SK-N-SH (cell line): ENCODE measurements around the gene PIGN. TPM values are rescaled to one million over a fixed set of nuclear protein-coding genes. Genes with fewer than 3 reads are reported as not detected.
A peak's percentile ranks its signal among the peaks of the same experiment; 100 is the strongest.

Source experiments
- CTCF ChIA-PET: fragments of 300-600, 350-600 bp; formaldehyde crosslinking; extraction: SDS; loops from one replicate; lab custom pipeline; 2021; lab: Yijun Ruan, JAX
- POLR2A ChIA-PET: fragments of 350-600 bp; sonication (Branson Sonifier 250); formaldehyde crosslinking; extraction: SDS; loops from one replicate; lab custom pipeline; 2020; ENCODE audit warnings: antibody characterized with exemption, inconsistent platforms; lab: Yijun Ruan, JAX
- DNase-seq: peaks from one replicate; pipeline ENCODE4 v3.0.0; 2012
- H2AFZ ChIP-seq: fragments of 200-600 bp; sonication (generic); 2 replicates; pipeline ENCODE4 v1.8.1; 2016; ENCODE audit warnings: antibody characterized with exemption, mild to moderate bottlenecking, low read depth
- H3F3A ChIP-seq: fragments of 200-600 bp; sonication (generic); replicated peaks from 2 replicates; pipeline ENCODE3; 2016; ENCODE audit warnings: antibody characterized with exemption, mild to moderate bottlenecking; ENCODE audit not compliant: insufficient read depth
- H3K27ac ChIP-seq, 2 experiments: fragments of 200-500 bp in 1 of 2; fragments of 200-600 bp in 1 of 2; sonication (Bioruptor generic) in 1 of 2; sonication (generic), shearing (Covaris generic) in 1 of 2; 2 replicates each; pipeline versions ENCODE4 v1.5.1 to v1.6.1; 2014 to 2016; ENCODE audit warnings: low read depth in 2 of 2, inconsistent platforms in 1 of 2, low read length in 1 of 2, mild to moderate bottlenecking in 1 of 2, mixed read lengths in 1 of 2
- H3K27me3 ChIP-seq: fragments of 200-600 bp; sonication (generic), shearing (Covaris generic); 2 replicates; pipeline ENCODE4 v1.6.1; 2016; ENCODE audit warnings: mixed run types; ENCODE audit not compliant: insufficient read depth
- H3K36me3 ChIP-seq, 2 experiments: fragments of 200-500 bp in 1 of 2; fragments of 200-600 bp in 1 of 2; sonication (Bioruptor generic) in 1 of 2; sonication (generic) in 1 of 2; replicated peaks in 1 of 2; 2 replicates each; pipeline versions ENCODE3 to v1.5.1; 2014 to 2016; ENCODE audit warnings: low read length in 1 of 2, mild to moderate bottlenecking in 1 of 2; ENCODE audit not compliant: insufficient read depth in 2 of 2, control insufficient read depth in 1 of 2
- H3K4me1 ChIP-seq, 2 experiments: fragments of 200-500 bp in 1 of 2; fragments of 200-600 bp in 1 of 2; sonication (Bioruptor generic) in 1 of 2; sonication (generic), shearing (Covaris generic) in 1 of 2; 2 replicates each; pipeline versions ENCODE4 v1.5.1 to v1.6.1; 2014 to 2016; ENCODE audit warnings: low read depth in 1 of 2, low read length in 1 of 2, mixed run types in 1 of 2; ENCODE audit not compliant: insufficient read depth in 2 of 2, control insufficient read depth in 1 of 2
- H3K4me2 ChIP-seq: fragments of 200-600 bp; sonication (generic), shearing (Covaris generic); 2 replicates; pipeline ENCODE4 v1.6.1; 2017; ENCODE audit warnings: mixed run types
- H3K4me3 ChIP-seq, 2 experiments: fragments of 200-500 bp in 1 of 2; fragments of 200-600 bp in 1 of 2; sonication (Bioruptor generic) in 1 of 2; sonication (generic), shearing (Covaris generic) in 1 of 2; 2 replicates each; pipeline versions ENCODE4 v1.5.1 to v1.8.1; 2014 to 2016; ENCODE audit warnings: low read depth in 2 of 2, inconsistent platforms in 1 of 2, low read length in 1 of 2, mild to moderate bottlenecking in 1 of 2, mixed read lengths in 1 of 2, moderate library complexity in 1 of 2
- H3K79me2 ChIP-seq: fragments of 200-600 bp; sonication (generic); 2 replicates; pipeline ENCODE4 v1.8.1; 2017; ENCODE audit warnings: mild to moderate bottlenecking; ENCODE audit not compliant: insufficient read depth
- H3K9ac ChIP-seq: fragments of 200-600 bp; sonication (generic); 2 replicates; pipeline ENCODE4 v1.6.1; 2017; ENCODE audit warnings: mixed run types
- H3K9me2 ChIP-seq: fragments of 200-600 bp; sonication (generic); 2 replicates; pipeline ENCODE4 v1.6.1; 2017; ENCODE audit warnings: mixed run types
- H3K9me3 ChIP-seq: fragments of 200-600 bp; sonication (generic); 2 replicates; pipeline ENCODE4 v1.6.1; 2017; ENCODE audit warnings: mixed run types, mild to moderate bottlenecking, moderate library complexity
- H4K20me1 ChIP-seq: fragments of 200-600 bp; sonication (generic); 2 replicates; pipeline ENCODE4 v1.6.1; 2017; ENCODE audit warnings: mild to moderate bottlenecking, mixed run types; ENCODE audit not compliant: insufficient read depth
- CHD2 ChIP-seq: fragments of 150-350 bp; IDR thresholded peaks from 2 replicates; pipeline ENCODE4 v1.6.1; 2018; ENCODE audit warnings: low read length; ENCODE audit not compliant: partially characterized antibody
- ELF1 ChIP-seq: IDR thresholded peaks from 2 replicates; pipeline ENCODE4 v1.4.0; 2012
- EP300 ChIP-seq, 2 experiments: IDR thresholded peaks; 2 replicates each; pipeline versions ENCODE4 v1.4.0 to v1.6.1; 2012; ENCODE audit warnings: borderline replicate concordance in 1 of 2, low read depth in 1 of 2, low read length in 1 of 2
- FOXM1 ChIP-seq: IDR thresholded peaks from 2 replicates; pipeline ENCODE4 v1.4.0; 2012; ENCODE audit warnings: low read depth, mild to moderate bottlenecking
- GABPA ChIP-seq: IDR thresholded peaks from 2 replicates; pipeline ENCODE4 v1.4.0; 2012; ENCODE audit warnings: low read depth, mild to moderate bottlenecking
- JUND ChIP-seq: IDR thresholded peaks from 2 replicates; pipeline ENCODE4 v1.4.0; 2012
- MXI1 ChIP-seq: IDR thresholded peaks from 2 replicates; pipeline ENCODE4 v1.6.1; 2012; ENCODE audit warnings: mild to moderate bottlenecking, low read depth, low read length, improper control_type of control experiment
- NFIC ChIP-seq: IDR thresholded peaks from 2 replicates; pipeline ENCODE4 v1.4.0; 2012; ENCODE audit warnings: borderline replicate concordance
- PBX3 ChIP-seq: IDR thresholded peaks from 2 replicates; pipeline ENCODE4; 2012
- POLR2AphosphoS5 ChIP-seq: IDR thresholded peaks from 2 replicates; pipeline ENCODE4 v1.6.1; 2012; ENCODE audit warnings: low read depth, low read length
- RXRA ChIP-seq: IDR thresholded peaks from 2 replicates; pipeline ENCODE4 v1.4.0; 2012; ENCODE audit warnings: low read depth, mild to moderate bottlenecking, borderline replicate concordance
- SIN3A ChIP-seq: IDR thresholded peaks from 2 replicates; pipeline ENCODE4 v1.6.1; 2012; ENCODE audit warnings: low read depth, mild to moderate bottlenecking, low read length, moderate library complexity, borderline replicate concordance
- SMC3 ChIP-seq: IDR thresholded peaks from 2 replicates; pipeline ENCODE4 v1.6.1; 2012; ENCODE audit warnings: low read depth, low read length, improper control_type of control experiment
- TAF1 ChIP-seq: IDR thresholded peaks from 2 replicates; pipeline ENCODE4 v1.6.1; 2012; ENCODE audit warnings: low read depth, mild to moderate bottlenecking, low read length, moderate library complexity, borderline replicate concordance
- USF1 ChIP-seq: IDR thresholded peaks from 2 replicates; pipeline ENCODE4 v1.4.0; 2012; ENCODE audit warnings: low read depth, borderline replicate concordance
- YY1 ChIP-seq: IDR thresholded peaks from 2 replicates; pipeline ENCODE4 v1.4.0; 2012; ENCODE audit warnings: low read depth, mild to moderate bottlenecking
- ZBTB33 ChIP-seq: IDR thresholded peaks from 2 replicates; pipeline ENCODE4 v1.4.0; 2012; ENCODE audit warnings: low read depth, borderline replicate concordance
- WGBS: methylation state at CpG from one replicate; pipeline ENCODE4 v1.1.6; 2017; ENCODE audit warnings: low lambda C conversion rate; 5-methylcytosine and 5-hydroxymethylcytosine counted together
- polyA plus RNA-seq, 3 experiments: library from polyadenylated mRNA; depleted of rRNA; stranded (reverse); fragments of >200 nt; gene quantifications; 2 replicates each; pipeline ENCODE4 v1.2.3, GENCODE V29; 2012
- TF ChIP-seq, protein P1 (sequence below): fragments of 150-350 bp; IDR thresholded peaks from 2 replicates; pipeline ENCODE4 v1.6.1; 2016; ENCODE audit warnings: mild to moderate bottlenecking, low read depth, low read length
- TF ChIP-seq, protein P2 (sequence below): IDR thresholded peaks from 2 replicates; pipeline ENCODE4 v1.6.1; 2012; ENCODE audit warnings: mild to moderate bottlenecking, low read depth, low read length, moderate library complexity

The PIGN gene
- 6.1 and 10.4 TPM in 2 replicates for polyA plus RNA-seq (2012; rRNA removed)
- 11.5 and 12.8 TPM in 2 replicates for polyA plus RNA-seq (2012; cell fraction: cytosol; rRNA removed)
- 3.6 and 8.9 TPM in 2 replicates for polyA plus RNA-seq (2012; cell fraction: nucleus; rRNA removed)

DNA sequence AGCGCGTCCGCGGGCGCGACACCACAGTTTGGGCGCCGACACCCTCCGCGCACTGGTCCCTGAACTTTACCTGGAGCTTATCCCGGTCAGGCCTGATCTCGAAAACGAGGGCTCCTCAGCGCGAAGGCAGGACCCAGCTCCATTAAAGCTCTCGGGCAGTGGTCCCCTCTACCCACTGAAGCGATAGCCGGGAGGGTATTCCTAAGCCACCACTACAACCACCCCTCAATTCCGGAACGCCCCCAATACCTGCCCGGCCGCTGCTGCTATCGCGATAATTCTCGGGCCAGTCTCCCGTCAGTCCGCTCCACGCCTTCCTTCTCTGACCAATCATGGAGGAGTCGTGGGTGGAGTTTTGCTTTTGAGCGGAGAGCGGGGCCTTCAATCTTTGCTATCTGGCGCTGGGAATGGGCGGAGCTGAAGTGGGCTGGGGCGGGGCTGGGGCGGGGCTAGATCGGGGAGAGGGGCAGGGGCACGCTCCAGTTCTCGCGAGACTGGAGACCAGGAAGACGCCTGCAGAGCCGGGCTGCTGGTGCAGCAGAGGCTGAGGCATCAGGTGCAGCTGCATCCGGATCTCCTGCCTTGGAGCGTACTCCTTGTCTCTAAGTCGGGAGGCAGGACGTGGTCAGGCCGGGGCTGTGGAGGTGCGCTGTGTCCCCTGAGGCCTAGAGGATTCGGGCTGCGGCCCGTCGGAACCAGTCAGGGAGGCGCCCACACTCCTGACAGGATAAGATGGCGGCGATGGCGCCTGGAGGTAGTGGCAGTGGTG is at the start of gene PIGN, which contains the start of gene RELCH:
Gene PIGN (minus strand): TSS at position 283 of the 769 bp plus-strand sequence. CDS start 25,703 bp downstream, outside the sequence.
Gene RELCH (plus strand): TSS at position 482 of the 769 bp plus-strand sequence. CDS start 251 bp downstream, at position 733.
- peak within 1 kb of the TSS; percentile 97 to 100 for H3K4me3 ChIP-seq
- H3K36me3 ChIP-seq = peaks cover 0 to 7% of the 10 kb centered on the region in 2 experiments
- no peaks in the 10 kb centered on the region for H3K9me3 ChIP-seq
- CTCF ChIA-PET = interaction anchor here (1.1 to 9.3 kb wide), 4 partner anchors 10 to 397 kb away, joined by 3 to 120 read pairs (median 5); no protein-coding TSS in a partner anchor
- TF ChIP-seq JUND (no peak), CHD2 (peak; percentile 99), SMC3 (no peak), MXI1 (peak; percentile 44), NFIC (no peak), RXRA (no peak), FOXM1 (no peak), POLR2AphosphoS5 (peak; percentile 91), GABPA (peak; percentile 37; the same call in 1 of the 2 replicates), ZBTB33 (peak; percentile 97), EP300 (IDR thresholded peaks at IDR 0.05; ENCODE audit: borderline replicate concordance in 1 of 2, low read depth in 1 of 2, low read length in 1 of 2) (no peak), PBX3 (peak; percentile 97), TAF1 (peak; percentile 52; the same call in 1 of the 2 replicates), YY1 (peak; percentile 89), SIN3A (0 out of 2 replicates have a peak, but pooled peaks have one; percentile 48), USF1 (no peak), ELF1 (peak; percentile 85)
- TF ChIP-seq, protein P1, sequence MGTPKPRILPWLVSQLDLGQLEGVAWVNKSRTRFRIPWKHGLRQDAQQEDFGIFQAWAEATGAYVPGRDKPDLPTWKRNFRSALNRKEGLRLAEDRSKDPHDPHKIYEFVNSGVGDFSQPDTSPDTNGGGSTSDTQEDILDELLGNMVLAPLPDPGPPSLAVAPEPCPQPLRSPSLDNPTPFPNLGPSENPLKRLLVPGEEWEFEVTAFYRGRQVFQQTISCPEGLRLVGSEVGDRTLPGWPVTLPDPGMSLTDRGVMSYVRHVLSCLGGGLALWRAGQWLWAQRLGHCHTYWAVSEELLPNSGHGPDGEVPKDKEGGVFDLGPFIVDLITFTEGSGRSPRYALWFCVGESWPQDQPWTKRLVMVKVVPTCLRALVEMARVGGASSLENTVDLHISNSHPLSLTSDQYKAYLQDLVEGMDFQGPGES = peak; percentile 40
- TF ChIP-seq, protein P2, sequence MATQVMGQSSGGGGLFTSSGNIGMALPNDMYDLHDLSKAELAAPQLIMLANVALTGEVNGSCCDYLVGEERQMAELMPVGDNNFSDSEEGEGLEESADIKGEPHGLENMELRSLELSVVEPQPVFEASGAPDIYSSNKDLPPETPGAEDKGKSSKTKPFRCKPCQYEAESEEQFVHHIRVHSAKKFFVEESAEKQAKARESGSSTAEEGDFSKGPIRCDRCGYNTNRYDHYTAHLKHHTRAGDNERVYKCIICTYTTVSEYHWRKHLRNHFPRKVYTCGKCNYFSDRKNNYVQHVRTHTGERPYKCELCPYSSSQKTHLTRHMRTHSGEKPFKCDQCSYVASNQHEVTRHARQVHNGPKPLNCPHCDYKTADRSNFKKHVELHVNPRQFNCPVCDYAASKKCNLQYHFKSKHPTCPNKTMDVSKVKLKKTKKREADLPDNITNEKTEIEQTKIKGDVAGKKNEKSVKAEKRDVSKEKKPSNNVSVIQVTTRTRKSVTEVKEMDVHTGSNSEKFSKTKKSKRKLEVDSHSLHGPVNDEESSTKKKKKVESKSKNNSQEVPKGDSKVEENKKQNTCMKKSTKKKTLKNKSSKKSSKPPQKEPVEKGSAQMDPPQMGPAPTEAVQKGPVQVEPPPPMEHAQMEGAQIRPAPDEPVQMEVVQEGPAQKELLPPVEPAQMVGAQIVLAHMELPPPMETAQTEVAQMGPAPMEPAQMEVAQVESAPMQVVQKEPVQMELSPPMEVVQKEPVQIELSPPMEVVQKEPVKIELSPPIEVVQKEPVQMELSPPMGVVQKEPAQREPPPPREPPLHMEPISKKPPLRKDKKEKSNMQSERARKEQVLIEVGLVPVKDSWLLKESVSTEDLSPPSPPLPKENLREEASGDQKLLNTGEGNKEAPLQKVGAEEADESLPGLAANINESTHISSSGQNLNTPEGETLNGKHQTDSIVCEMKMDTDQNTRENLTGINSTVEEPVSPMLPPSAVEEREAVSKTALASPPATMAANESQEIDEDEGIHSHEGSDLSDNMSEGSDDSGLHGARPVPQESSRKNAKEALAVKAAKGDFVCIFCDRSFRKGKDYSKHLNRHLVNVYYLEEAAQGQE = no peak
- TF ChIP-seq, all 33 proteins: peak for 11
- H3F3A ChIP-seq = peaks cover 12% of the 10 kb centered on the region
- H3K79me2 ChIP-seq = peaks cover 83% of the 10 kb centered on the region
- peaks cover 9 to 17% of the 10 kb centered on the region in 2 experiments; a peak in 3 of 4 replicates for H3K4me1 ChIP-seq
- H2AFZ ChIP-seq = peak within 1 kb of the TSS; percentile 100
- peak within 1 kb of the TSS; percentile 97 for H3K4me2 ChIP-seq
- H3K9ac ChIP-seq = peak within 1 kb of the TSS; percentile 79
- H3K9me2 ChIP-seq = no peaks in the 10 kb centered on the region
- H3K27me3 ChIP-seq = no peaks in the 10 kb centered on the region
- peaks cover 36% of the 10 kb centered on the region for H4K20me1 ChIP-seq
- WGBS = under 1% methylated on average over 36 of the region's 55 CpGs
- peak; percentile 95 for DNase-seq
- POLR2A ChIA-PET = interaction anchor here (0.6 kb wide), 1 partner anchor 21 kb away, joined by 4 read pairs; no protein-coding TSS in a partner anchor
- H3K27ac ChIP-seq = peak within 1 kb of the TSS; percentile 66 to 89
